GM19240 (cell line): ENCODE measurements around the gene PACS2.

Source experiments
- DNase-seq: peaks from one replicate; pipeline ENCODE4 v3.0.0; 2011; ENCODE audit warnings: low spot score; ENCODE audit not compliant: insufficient read length

PACS2 gene

GRCh38 chr14:105437723-105438500 lies 123.4 kb downstream of the PACS2 start:
- DNase-seq, result no peak

GRCh38 chr14:105439179-105439578 lies 124.6 kb downstream of the PACS2 start:
- DNase-seq, result no peak

GRCh38 chr14:105439710-105440553 lies 125.4 kb downstream of the PACS2 start:
- DNase-seq, result no peak

GRCh38 chr14:105440554-105440900 lies 126.0 kb downstream of the PACS2 start:
- no peak for DNase-seq

- no peak for DNase-seq
These were observed 126.4 kb downstream of the PACS2 start for GRCh38 chr14:105440992-105441391.

GRCh38 chr14:105442125-105442524 lies 127.6 kb downstream of the PACS2 start:
- no peak for DNase-seq

GRCh38 chr14:105442834-105443233 lies 128.3 kb downstream of the PACS2 start:
- no peak for DNase-seq

- DNase-seq, result no peak
These were observed 130.3 kb downstream of the PACS2 start for GRCh38 chr14:105444859-105445258.

GRCh38 chr14:105445290-105445689 lies 130.7 kb downstream of the PACS2 start:
- DNase-seq, result no peak

GRCh38 chr14:105445901-105446845 lies 131.6 kb downstream of the PACS2 start:
- no peak for DNase-seq

- no peak for DNase-seq
These were observed 132.4 kb downstream of the PACS2 start for GRCh38 chr14:105446971-105447370.
